Stomach (tissue), 9 donors: Measurements from ENCODE around the gene KLHL21. TPM values are rescaled to one million over a fixed set of nuclear protein-coding genes. Genes with fewer than 3 reads are reported as not detected.

Experiments
- DNase-seq, 2 donors: peaks; one replicate each; pipeline versions ENCODE4 v3.0.0 to v3.0.0-alpha.2; 2013 to 2019
- H3K27ac ChIP-seq, 5 donors: fragments of 200-600 bp in 4 of 5; sonication (generic) in 4 of 5; one replicate each; pipeline ENCODE4 v1.5.1; 2013 to 2019; ENCODE audit warnings: mild to moderate bottlenecking in 1 of 5, moderate library complexity in 1 of 5
- H3K27me3 ChIP-seq, 3 donors: fragments of 200-600 bp; sonication (generic); one replicate each; pipeline ENCODE4 v1.5.1; 2017 to 2019; ENCODE audit warnings: mixed run types in 1 of 3
- H3K36me3 ChIP-seq, 4 donors: fragments of 200-600 bp; sonication (generic); 1 replicate in 3 of 4; 2 replicates in 1 of 4; pipeline ENCODE4 v1.5.1; 2016 to 2019
- H3K4me1 ChIP-seq, 4 donors: fragments of 200-600 bp; sonication (generic); one replicate each; pipeline ENCODE4 v1.5.1; 2016 to 2019
- H3K4me3 ChIP-seq, 4 donors: fragments of 200-600 bp; sonication (generic) in 3 of 4; one replicate each; pipeline ENCODE4 v1.5.1; 2016 to 2019; ENCODE audit warnings: mild to moderate bottlenecking in 1 of 4
- H3K9me3 ChIP-seq, 4 donors: fragments of 200-600 bp; sonication (generic); one replicate each; pipeline ENCODE4 v1.5.1; 2016 to 2019
- EP300 ChIP-seq: sonication (generic); formaldehyde crosslinking; IDR thresholded peaks from one replicate; pipeline ENCODE4 v1.6.1; 2017; ENCODE audit warnings: antibody characterized with exemption
- POLR2A ChIP-seq, 4 donors: fragments of 450-650 bp; IDR thresholded peaks; one replicate each; pipeline ENCODE4 v1.6.1; 2016; ENCODE audit warnings: antibody characterized with exemption in 4 of 4, control low read depth in 2 of 4, mild to moderate bottlenecking in 1 of 4, moderate library complexity in 1 of 4
- POLR2AphosphoS5 ChIP-seq, 3 donors: sonication (generic); formaldehyde crosslinking; IDR thresholded peaks; one replicate each; pipeline ENCODE4 v1.6.1; 2016; ENCODE audit warnings: antibody characterized with exemption in 3 of 3
- WGBS, 5 donors: extraction: QIAGEN DNeasy Blood & Tissue Kit in 3 of 5; methylation state at CpG; one replicate each; pipeline versions ENCODE4 v1.1.5 to v1.1.7; 2013 to 2018; 5-methylcytosine and 5-hydroxymethylcytosine counted together
- intact Hi-C: fragments of 100-400 bp; cut with DNase I; formaldehyde crosslinking; loops from one replicate; pipeline ENCODE4 v1.15.1; 2023; ENCODE audit warnings: low total_unique reads
- polyA plus RNA-seq, 3 donors: library from polyadenylated mRNA; stranded (reverse); fragments of 200-250 nt; gene quantifications; one replicate each; pipeline ENCODE4 v1.2.3, GENCODE V29; 2013
- total RNA-seq, 5 donors: library from RNA; depleted of rRNA; stranded (reverse); fragments of >200 nt; gene quantifications; one replicate each; pipeline versions ENCODE4 v1.1.0 to v1.2.3, GENCODE V29; 2014 to 2016
- TF ChIP-seq, protein P1 (sequence below), 7 experiments: fragments of 450-650 bp in 4 of 7; fragments of 200-600 bp in 3 of 7; sonication (generic) in 3 of 7; IDR thresholded peaks; one replicate each; pipeline ENCODE4 v1.5.1; 2016 to 2019; ENCODE audit warnings: antibody characterized with exemption in 7 of 7, control low read depth in 2 of 7, mild to moderate bottlenecking in 1 of 7
- donor health status: healthy with polysubstance abuse.
- donor health status: Bipolar disorder and iron deficiency.
- donor health status: healthy.

KLHL21 gene
- total and polyA plus RNA-seq, 8 donors, result 9.2 to 59.8 (median 19.4) TPM

DNA sequence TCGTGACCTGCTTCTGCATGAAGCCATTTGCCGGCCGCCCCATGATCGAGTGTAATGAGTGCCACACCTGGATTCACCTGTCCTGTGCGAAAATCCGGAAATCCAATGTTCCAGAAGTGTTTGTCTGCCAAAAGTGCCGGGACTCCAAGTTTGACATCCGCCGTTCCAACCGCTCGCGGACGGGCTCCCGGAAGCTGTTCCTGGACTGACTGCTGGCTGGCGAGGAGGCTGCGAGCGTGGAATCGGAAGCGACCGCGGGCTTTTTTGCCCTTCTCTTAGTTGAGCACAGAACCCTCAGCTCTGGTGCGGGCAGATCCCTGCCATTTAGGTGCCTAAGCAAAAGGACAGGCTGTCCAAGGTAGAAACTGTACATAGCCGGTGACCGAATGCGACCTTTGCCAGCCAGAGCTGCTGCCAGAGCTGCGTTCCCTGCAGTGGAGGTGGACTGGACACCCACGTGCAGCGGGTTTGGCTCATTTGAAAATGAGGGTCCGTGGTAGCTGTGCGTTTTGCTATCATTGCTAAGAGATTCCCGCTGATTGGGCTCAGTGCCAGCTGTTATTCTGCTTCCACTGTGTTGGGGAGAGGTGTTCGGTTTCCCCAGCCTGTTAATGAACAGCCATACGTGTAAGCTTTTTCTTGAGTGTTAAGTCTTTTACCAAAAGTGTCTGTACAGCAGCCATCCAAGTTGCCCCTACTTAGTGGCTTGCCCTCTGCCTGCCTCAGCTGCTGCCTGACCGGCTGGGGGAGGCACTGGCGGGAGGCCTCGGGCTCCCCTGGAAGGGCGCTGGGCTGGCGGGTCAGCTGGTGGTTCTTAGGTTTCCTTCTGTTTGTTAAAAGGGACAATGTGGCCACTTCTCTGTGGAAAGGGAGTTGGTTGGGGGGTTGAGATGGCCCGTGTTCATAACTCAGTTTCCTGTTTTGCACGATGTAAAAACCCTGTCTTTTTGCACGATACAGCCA is 19.0 kb upstream of the KLHL21 start:
- H3K4me1 ChIP-seq, result peaks cover 10 to 35% (median 21%) of the 10 kb centered on the region in 4 donors
- no peaks in the 10 kb centered on the region for H3K9me3 ChIP-seq
- TF ChIP-seq POLR2AphosphoS5 (IDR thresholded peaks at IDR 0.05) (no peak), POLR2A (IDR thresholded peaks at IDR 0.05) (no peak), EP300 (no peak)
- TF ChIP-seq, protein P1, sequence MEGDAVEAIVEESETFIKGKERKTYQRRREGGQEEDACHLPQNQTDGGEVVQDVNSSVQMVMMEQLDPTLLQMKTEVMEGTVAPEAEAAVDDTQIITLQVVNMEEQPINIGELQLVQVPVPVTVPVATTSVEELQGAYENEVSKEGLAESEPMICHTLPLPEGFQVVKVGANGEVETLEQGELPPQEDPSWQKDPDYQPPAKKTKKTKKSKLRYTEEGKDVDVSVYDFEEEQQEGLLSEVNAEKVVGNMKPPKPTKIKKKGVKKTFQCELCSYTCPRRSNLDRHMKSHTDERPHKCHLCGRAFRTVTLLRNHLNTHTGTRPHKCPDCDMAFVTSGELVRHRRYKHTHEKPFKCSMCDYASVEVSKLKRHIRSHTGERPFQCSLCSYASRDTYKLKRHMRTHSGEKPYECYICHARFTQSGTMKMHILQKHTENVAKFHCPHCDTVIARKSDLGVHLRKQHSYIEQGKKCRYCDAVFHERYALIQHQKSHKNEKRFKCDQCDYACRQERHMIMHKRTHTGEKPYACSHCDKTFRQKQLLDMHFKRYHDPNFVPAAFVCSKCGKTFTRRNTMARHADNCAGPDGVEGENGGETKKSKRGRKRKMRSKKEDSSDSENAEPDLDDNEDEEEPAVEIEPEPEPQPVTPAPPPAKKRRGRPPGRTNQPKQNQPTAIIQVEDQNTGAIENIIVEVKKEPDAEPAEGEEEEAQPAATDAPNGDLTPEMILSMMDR (IDR thresholded peaks at IDR 0.05), result no peak
- no peak for DNase-seq
- peaks cover 27 to 70% (median 63%) of the 10 kb centered on the region in 4 donors for H3K36me3 ChIP-seq
- H3K27ac ChIP-seq, result no peak overlapping the region
- no peak overlapping the region for H3K4me3 ChIP-seq
- no peaks in the 10 kb centered on the region for H3K27me3 ChIP-seq
- WGBS, 5 donors, result 89 to 92% (median 92%) methylated on average over 40 to 41 of the region's 41 CpGs
- intact Hi-C loops, result no loop called here

DNA sequence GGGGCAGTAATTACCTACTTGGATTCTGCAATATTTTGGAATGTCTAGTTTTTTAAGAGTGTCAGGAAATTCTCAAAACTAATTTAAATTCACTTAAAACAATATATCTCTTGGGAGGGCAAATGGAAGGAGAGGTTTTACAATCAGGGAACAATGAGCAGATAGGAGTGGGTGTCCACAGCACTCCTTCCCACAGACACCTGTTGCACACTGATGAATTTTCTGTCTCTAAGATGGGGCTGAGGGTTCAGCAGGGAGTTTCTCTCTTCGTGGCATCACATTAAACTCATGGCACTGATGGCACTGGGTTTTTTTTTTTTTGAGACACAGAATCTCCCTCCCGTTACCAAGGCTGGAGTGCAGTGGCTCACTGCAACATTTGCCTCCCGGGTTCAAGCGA is 16.4 kb upstream of the KLHL21 start:
- intact Hi-C loops, result no loop called here
- peaks cover 27 to 70% (median 65%) of the 10 kb centered on the region in 4 donors for H3K36me3 ChIP-seq
- WGBS, 5 donors, result 76 to 99% (median 96%) methylated on average over 3 to 4 of the region's 4 CpGs
- no peak for TF ChIP-seq EP300
- TF ChIP-seq, protein P1 (IDR thresholded peaks at IDR 0.05), result no peak
- H3K27me3 ChIP-seq, result no peaks in the 10 kb centered on the region
- DNase-seq, result no peak
- no peak overlapping the region for H3K4me3 ChIP-seq
- H3K9me3 ChIP-seq, result no peaks in the 10 kb centered on the region
- peaks cover 5 to 31% (median 18%) of the 10 kb centered on the region in 4 donors for H3K4me1 ChIP-seq
- no peak overlapping the region for H3K27ac ChIP-seq

DNA sequence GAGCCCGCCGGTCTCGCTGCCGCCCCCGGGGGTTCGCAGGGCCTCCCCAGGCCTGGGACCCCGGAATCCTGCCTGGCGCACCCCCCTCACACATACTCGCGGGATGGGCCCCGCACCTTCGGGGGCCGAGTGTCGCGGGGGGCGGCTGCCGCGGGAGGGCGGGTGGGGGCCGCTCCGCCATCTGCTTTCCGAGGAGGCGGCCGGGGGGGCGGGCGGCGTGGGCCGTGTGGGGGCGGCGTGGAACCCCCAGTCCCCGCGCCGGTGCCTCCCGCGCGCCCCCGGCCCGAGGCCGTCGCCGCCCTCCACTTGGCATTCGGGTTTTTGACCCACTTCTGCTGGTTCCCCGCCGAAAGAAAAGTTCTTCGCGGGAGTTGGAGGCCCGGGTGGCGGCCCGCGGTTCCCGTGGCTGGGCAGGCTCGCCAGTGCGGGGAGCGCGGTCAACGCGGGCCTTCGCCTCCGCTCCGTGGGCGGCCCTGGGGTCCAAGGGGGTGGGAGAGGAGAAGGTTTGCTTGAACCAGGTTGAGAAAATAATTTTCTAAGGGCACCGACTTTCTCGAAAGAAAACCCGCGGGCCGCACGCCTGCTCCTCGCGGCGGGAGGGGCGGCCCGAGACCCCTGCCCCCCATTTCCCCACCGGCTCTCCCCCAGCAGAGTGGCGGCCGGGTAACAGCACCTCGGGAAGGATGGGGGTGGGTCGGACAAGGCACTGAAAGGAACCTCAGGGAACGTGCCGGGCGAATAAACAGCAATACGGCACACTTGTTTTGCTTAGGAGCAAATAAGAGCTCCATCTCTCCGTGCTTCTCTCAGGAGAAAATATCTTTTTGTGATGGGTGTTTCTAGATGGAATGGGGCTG is 12.5 kb upstream of the KLHL21 start:
- Histone ChIP-seq H3K9me3 (no peaks in the 10 kb centered on the region), H3K4me3 (peak overlapping the region; percentile 97 to 100 (median 100)), H3K36me3 (peaks cover 6 to 32% (median 29%) of the 10 kb centered on the region in 4 donors), H3K27me3 (no peaks in the 10 kb centered on the region), H3K4me1 (peaks cover 18 to 50% (median 37%) of the 10 kb centered on the region in 4 donors), H3K27ac (peak overlapping the region; percentile 43 to 96 (median 96))
- no peak for TF ChIP-seq POLR2AphosphoS5 (IDR thresholded peaks at IDR 0.05)
- TF ChIP-seq POLR2A (IDR thresholded peaks at IDR 0.05), result no peak
- no peak for TF ChIP-seq EP300
- TF ChIP-seq, protein P1 (IDR thresholded peaks at IDR 0.05), result no peak
- 1 to 3% (median 2%) methylated on average over 48 to 82 of the region's 82 CpGs for WGBS, 5 donors
- DNase-seq, result peak in 1 of 2 donors; percentile 47
- intact Hi-C loops, result no loop called here
